CD4-positive, CD25-positive, alpha-beta regulatory T cell (primary cell): Measurements from ENCODE around the gene FIBCD1. TPM values are rescaled to one million over a fixed set of nuclear protein-coding genes. Genes with fewer than 3 reads are reported as not detected.
A peak's percentile ranks its signal among the peaks of the same experiment; 100 is the strongest.

Experiments used
- ATAC-seq, 2 donors: fragments of 150-1000 bp; cut with Tn5 transposase; one replicate each; pipeline ENCODE4 v1.10.0; 2021; ENCODE audit warnings: low read depth in 2 of 2, moderate number of reproducible peaks in 2 of 2, moderate library complexity in 1 of 2
- DNase-seq, 3 donors: peaks; one replicate each; pipeline versions ENCODE4 v3.0.0 to v3.0.0-alpha.2; 2012 to 2022; ENCODE audit warnings: mixed read lengths in 1 of 3
- H3K27ac ChIP-seq: one replicate; pipeline ENCODE4 v1.7.0; 2013; ENCODE audit warnings: mild to moderate bottlenecking, low read length; ENCODE audit not compliant: insufficient read depth, poor library complexity, severe bottlenecking
- H3K27me3 ChIP-seq: one replicate; pipeline ENCODE4 v1.7.0; 2013; ENCODE audit warnings: low read length; ENCODE audit not compliant: control insufficient read depth, insufficient read depth
- H3K36me3 ChIP-seq: one replicate; pipeline ENCODE4 v1.7.0; 2013; ENCODE audit warnings: mild to moderate bottlenecking, low read length, moderate library complexity; ENCODE audit not compliant: control insufficient read depth, insufficient read depth
- H3K4me1 ChIP-seq: 2 replicates; pipeline ENCODE4 v1.7.0; 2013; ENCODE audit warnings: mild to moderate bottlenecking, low read length; ENCODE audit not compliant: insufficient read depth, control insufficient read depth, poor library complexity, severe bottlenecking
- H3K4me3 ChIP-seq: one replicate; pipeline ENCODE4 v1.7.0; 2013; ENCODE audit warnings: low read depth, mild to moderate bottlenecking, low read length, moderate library complexity
- H3K9me3 ChIP-seq, 2 experiments: 1 replicate in 1 of 2; 2 replicates in 1 of 2; pipeline ENCODE4 v1.7.0; 2013; ENCODE audit warnings: low read length in 2 of 2, mild to moderate bottlenecking in 1 of 2, moderate library complexity in 1 of 2; ENCODE audit not compliant: control insufficient read depth in 2 of 2
- H3K27ac Mint-ChIP-seq, 3 donors: one replicate each; pipeline ENCODE4 v1.8.0; 2020 to 2022; ENCODE audit warnings: mild to moderate bottlenecking in 3 of 3, mixed read lengths in 3 of 3, moderate library complexity in 2 of 3
- H3K27me3 Mint-ChIP-seq: one replicate; pipeline ENCODE4 v1.8.0; 2022; ENCODE audit warnings: mild to moderate bottlenecking, mixed read lengths
- H3K36me3 Mint-ChIP-seq: one replicate; pipeline ENCODE4 v1.8.0; 2020; ENCODE audit warnings: mixed read lengths
- H3K4me1 Mint-ChIP-seq, 4 donors: one replicate each; pipeline ENCODE4 v1.8.0; 2020 to 2022; ENCODE audit warnings: mixed read lengths in 4 of 4, mild to moderate bottlenecking in 1 of 4
- H3K4me3 Mint-ChIP-seq, 4 donors: one replicate each; pipeline ENCODE4 v1.8.0; 2020 to 2022; ENCODE audit warnings: mild to moderate bottlenecking in 4 of 4, mixed read lengths in 4 of 4, moderate library complexity in 3 of 4
- H3K9me3 Mint-ChIP-seq, 7 donors: one replicate each; pipeline ENCODE4 v1.8.0; 2020 to 2022; ENCODE audit warnings: mixed read lengths in 7 of 7, mild to moderate bottlenecking in 3 of 7, moderate library complexity in 2 of 7
- polyA plus RNA-seq, 4 donors: library from polyadenylated mRNA; unstranded; fragments of 300-500 nt; fragmentation: Illumina TruSeq; gene quantifications; one replicate each; pipeline ENCODE4 v1.2.3, GENCODE V29; 2021
- total RNA-seq: library from RNA; stranded (reverse); gene quantifications from one replicate; pipeline ENCODE4 v1.2.3, GENCODE V29; 2022

The FIBCD1 gene
- total and polyA plus RNA-seq, 5 donors from 2014 or later = not detected

GRCh38 chr9:130870491-130871381, 68.3 kb downstream of the FIBCD1 start:
- Mint-ChIP-seq H3K4me1 (peaks cover 0 to 13% (median 4%) of the 10 kb centered on the region in 4 donors), H3K36me3 (peaks cover 37% of the 10 kb centered on the region), H3K27me3 (no peaks in the 10 kb centered on the region), H3K4me3 (no peak overlapping the region), H3K9me3 (no peaks in the 10 kb centered on the region), H3K27ac (peak overlapping the region in 1 of 3 donors; percentile 34)
- ATAC-seq = no peak
- peaks cover 32% of the 10 kb centered on the region for H3K36me3 ChIP-seq
- H3K9me3 ChIP-seq = no peaks in the 10 kb centered on the region
- no peaks in the 10 kb centered on the region for H3K27me3 ChIP-seq
- H3K4me3 ChIP-seq = no peak overlapping the region
- no peaks in the 10 kb centered on the region for H3K4me1 ChIP-seq
- DNase-seq = no peak
- no peak overlapping the region for H3K27ac ChIP-seq

DNA sequence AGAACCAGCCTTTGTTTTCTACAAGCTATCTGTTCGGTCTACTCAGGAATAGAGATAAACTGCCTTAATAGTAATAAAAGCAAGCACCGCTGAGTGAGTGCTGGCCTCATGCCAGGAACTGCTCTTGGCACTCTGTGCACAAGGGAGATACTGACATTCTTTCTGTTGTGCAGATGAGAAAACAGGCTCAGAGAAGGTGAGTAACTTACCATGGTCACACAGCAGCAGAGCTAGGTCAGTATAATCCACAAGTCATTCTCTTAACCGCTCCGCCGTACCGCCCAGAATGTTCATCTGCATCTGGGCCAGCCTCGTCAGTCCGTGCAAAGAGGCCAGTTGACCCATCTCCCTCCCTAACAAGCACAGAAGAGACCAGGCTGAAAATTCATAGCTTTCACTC, 69.8 kb downstream of the FIBCD1 start:
- Mint-ChIP-seq H3K36me3 (peaks cover 24% of the 10 kb centered on the region), H3K4me1 (peaks cover 0 to 13% (median 4%) of the 10 kb centered on the region in 4 donors), H3K4me3 (no peak overlapping the region), H3K27ac (no peak overlapping the region), H3K9me3 (no peaks in the 10 kb centered on the region), H3K27me3 (no peaks in the 10 kb centered on the region)
- Histone ChIP-seq H3K4me3 (no peak overlapping the region), H3K27ac (no peak overlapping the region), H3K27me3 (no peaks in the 10 kb centered on the region), H3K36me3 (peaks cover 24% of the 10 kb centered on the region), H3K4me1 (no peaks in the 10 kb centered on the region), H3K9me3 (no peaks in the 10 kb centered on the region)
- DNase-seq (no peak), ATAC-seq (no peak)

GRCh38 chr9:130868230-130868629, 70.8 kb downstream of the FIBCD1 start:
- DNase-seq = no peak
- no peaks in the 10 kb centered on the region for H3K9me3 Mint-ChIP-seq
- no peak overlapping the region for H3K27ac Mint-ChIP-seq
- H3K27me3 Mint-ChIP-seq = no peaks in the 10 kb centered on the region
- no peaks in the 10 kb centered on the region for H3K4me1 ChIP-seq
- H3K27ac ChIP-seq = no peak overlapping the region
- H3K36me3 Mint-ChIP-seq = peaks cover 17% of the 10 kb centered on the region
- no peak overlapping the region for H3K4me3 ChIP-seq
- no peaks in the 10 kb centered on the region for H3K9me3 ChIP-seq
- peaks cover 14% of the 10 kb centered on the region for H3K36me3 ChIP-seq
- H3K4me1 Mint-ChIP-seq = peaks cover 0 to 13% (median 6%) of the 10 kb centered on the region in 4 donors
- no peak overlapping the region for H3K4me3 Mint-ChIP-seq
- ATAC-seq = no peak
- H3K27me3 ChIP-seq = no peaks in the 10 kb centered on the region

DNA sequence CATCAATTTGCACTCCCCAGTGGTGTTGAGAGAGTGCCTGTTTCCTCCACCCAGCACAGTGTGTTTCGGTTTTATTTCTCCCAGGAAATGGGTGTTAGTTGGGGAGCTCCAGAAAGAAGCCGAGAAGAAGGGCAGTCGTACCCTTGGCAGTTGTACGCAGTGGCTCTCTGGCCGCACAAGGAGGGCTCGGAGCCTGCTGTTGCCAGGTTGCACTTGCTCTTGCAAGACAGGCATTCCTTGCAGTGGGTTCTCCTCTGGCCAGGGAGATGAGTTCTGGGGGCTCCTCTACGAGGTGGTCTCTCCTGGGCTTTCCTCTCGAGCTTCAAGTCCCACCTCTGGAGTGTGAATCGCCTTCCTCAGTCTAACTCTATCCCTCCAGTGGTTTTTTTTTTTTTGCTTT, 71.5 kb downstream of the FIBCD1 start:
- no peak for ATAC-seq
- H3K4me3 ChIP-seq = no peak overlapping the region
- no peak for DNase-seq
- Mint-ChIP-seq H3K4me3 (no peak overlapping the region), H3K36me3 (peaks cover 11% of the 10 kb centered on the region), H3K27ac (no peak overlapping the region), H3K9me3 (no peaks in the 10 kb centered on the region), H3K4me1 (peaks cover 0 to 13% (median 6%) of the 10 kb centered on the region in 4 donors), H3K27me3 (no peaks in the 10 kb centered on the region)
- H3K36me3 ChIP-seq = peaks cover 11% of the 10 kb centered on the region
- H3K9me3 ChIP-seq = no peaks in the 10 kb centered on the region
- H3K4me1 ChIP-seq = no peaks in the 10 kb centered on the region
- no peaks in the 10 kb centered on the region for H3K27me3 ChIP-seq
- H3K27ac ChIP-seq = no peak overlapping the region

DNA sequence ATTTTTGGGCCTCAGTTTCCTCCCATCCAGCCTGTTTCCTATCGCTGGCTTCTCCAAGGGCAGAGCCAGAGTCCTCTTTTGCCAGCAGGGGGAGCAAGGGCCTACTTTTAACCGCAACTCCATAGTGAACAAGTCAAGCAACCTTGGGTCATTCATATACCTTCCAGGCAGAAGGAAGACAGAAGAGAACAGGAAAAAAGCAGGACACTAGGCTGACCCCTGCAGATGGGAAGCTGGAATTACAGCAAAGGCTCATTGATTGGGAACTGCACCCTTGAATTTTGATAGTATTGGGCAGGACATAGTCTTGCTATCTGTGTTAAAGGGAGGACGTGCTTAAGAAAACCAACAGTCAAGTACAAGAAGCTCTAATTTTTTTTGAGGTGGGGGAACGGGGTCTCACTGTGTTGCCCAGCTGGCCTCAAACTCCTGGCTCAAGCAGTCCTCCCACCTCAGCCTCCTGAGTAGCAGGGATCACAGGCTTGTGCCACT, 72.5 kb downstream of the FIBCD1 start:
- no peaks in the 10 kb centered on the region for H3K9me3 ChIP-seq
- H3K27ac Mint-ChIP-seq = no peak overlapping the region

DNA sequence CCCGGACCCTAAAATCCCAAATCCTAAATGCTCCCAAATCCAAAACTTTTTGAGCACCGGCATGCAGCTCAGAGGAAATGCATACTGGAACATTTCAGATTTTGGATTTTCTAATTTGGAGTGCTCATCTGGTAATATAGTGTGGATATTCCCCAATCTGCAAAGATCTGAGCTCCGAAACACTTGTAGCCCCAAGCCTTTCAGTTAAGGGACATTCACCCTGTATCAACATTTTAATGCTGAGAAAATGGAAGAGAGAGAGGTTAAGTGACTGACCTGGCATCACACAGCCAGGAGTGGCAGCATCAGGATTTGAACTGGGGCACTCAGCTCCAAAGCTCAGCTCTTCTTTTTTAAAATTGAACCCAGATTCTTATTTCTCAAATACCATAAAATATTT, 73.1 kb downstream of the FIBCD1 start:
- DNase-seq (no peak), ATAC-seq (no peak)
- H3K27me3 Mint-ChIP-seq = no peaks in the 10 kb centered on the region
- peaks cover 0 to 13% (median 6%) of the 10 kb centered on the region in 4 donors for H3K4me1 Mint-ChIP-seq
- Histone ChIP-seq H3K4me1 (no peaks in the 10 kb centered on the region), H3K27ac (no peak overlapping the region), H3K4me3 (no peak overlapping the region), H3K36me3 (peaks cover 5% of the 10 kb centered on the region), H3K9me3 (no peaks in the 10 kb centered on the region), H3K27me3 (no peaks in the 10 kb centered on the region)
- H3K9me3 Mint-ChIP-seq = no peaks in the 10 kb centered on the region
- H3K36me3 Mint-ChIP-seq = peaks cover 4% of the 10 kb centered on the region
- no peak overlapping the region for H3K27ac Mint-ChIP-seq
- H3K4me3 Mint-ChIP-seq = no peak overlapping the region

More for the DNA sequence above, 72.5 kb downstream of the FIBCD1 start:
- peaks cover 3% of the 10 kb centered on the region for H3K36me3 Mint-ChIP-seq
- H3K27ac ChIP-seq = no peak overlapping the region
- H3K4me3 ChIP-seq = no peak overlapping the region
- peaks cover 0 to 13% (median 6%) of the 10 kb centered on the region in 4 donors for H3K4me1 Mint-ChIP-seq
- H3K36me3 ChIP-seq = peaks cover 5% of the 10 kb centered on the region
- no peaks in the 10 kb centered on the region for H3K27me3 ChIP-seq
- no peaks in the 10 kb centered on the region for H3K4me1 ChIP-seq
- peak; percentile 37 to 55 for ATAC-seq
- no peaks in the 10 kb centered on the region for H3K27me3 Mint-ChIP-seq
- H3K9me3 Mint-ChIP-seq = no peaks in the 10 kb centered on the region
- peak; percentile 18 to 68 (median 38) for DNase-seq
- peak overlapping the region in 1 of 4 donors; percentile 48 for H3K4me3 Mint-ChIP-seq

DNA sequence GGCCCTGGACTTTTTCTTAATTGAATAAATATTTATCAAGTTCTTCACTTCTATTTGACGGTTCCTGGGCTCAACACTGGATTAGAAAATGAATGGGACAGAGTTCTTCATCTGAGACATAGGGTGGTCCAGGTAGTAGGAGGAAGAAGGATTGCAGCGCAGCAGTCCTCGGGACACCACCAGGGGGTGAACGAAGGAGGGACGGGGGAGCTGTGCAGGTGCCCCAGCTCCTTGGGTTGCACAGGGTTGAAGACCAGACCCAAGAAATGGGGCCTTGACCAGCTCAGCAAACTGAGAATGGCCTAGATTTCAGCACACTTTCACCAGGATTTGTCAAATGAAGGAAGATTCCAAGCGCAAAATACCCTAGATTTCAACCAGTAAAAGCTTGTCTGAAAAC, 74.5 kb downstream of the FIBCD1 start:
- no peaks in the 10 kb centered on the region for H3K9me3 Mint-ChIP-seq
- H3K27ac Mint-ChIP-seq = no peak overlapping the region
- Histone ChIP-seq H3K4me3 (no peak overlapping the region), H3K27me3 (no peaks in the 10 kb centered on the region), H3K4me1 (no peaks in the 10 kb centered on the region), H3K9me3 (no peaks in the 10 kb centered on the region), H3K36me3 (peaks cover 8% of the 10 kb centered on the region), H3K27ac (no peak overlapping the region)
- no peak for ATAC-seq
- no peak overlapping the region for H3K4me3 Mint-ChIP-seq
- peaks cover 0 to 8% (median 4%) of the 10 kb centered on the region in 4 donors for H3K4me1 Mint-ChIP-seq
- no peak for DNase-seq
- H3K27me3 Mint-ChIP-seq = no peaks in the 10 kb centered on the region
- H3K36me3 Mint-ChIP-seq = peaks cover 10% of the 10 kb centered on the region
